HEK293 (cell line): Measurements from ENCODE around the gene FXYD5.

Source experiments
- CTCF ChIA-PET: fragments of 350-600 bp; formaldehyde crosslinking; extraction: SDS; loops from one replicate; lab custom pipeline; 2021; ENCODE audit warnings: antibody characterized with exemption; lab: Yijun Ruan, JAX
- POLR2A ChIA-PET: fragments of 300-600 bp; formaldehyde crosslinking; extraction: SDS; loops from one replicate; lab custom pipeline; 2020; ENCODE audit warnings: antibody characterized with exemption, inconsistent platforms; lab: Yijun Ruan, JAX
- H3K27ac ChIP-seq: fragments of 200-500 bp; sonication (Bioruptor generic); 2 replicates; pipeline ENCODE4 v1.5.1; 2014; ENCODE audit warnings: low read depth, low read length, control low read depth, inconsistent platforms; ENCODE audit errors: extremely low read depth
- H3K36me3 ChIP-seq, 2 experiments: fragments of 200-500 bp in 1 of 2; sonication (Bioruptor generic) in 1 of 2; 1 replicate in 1 of 2; 2 replicates in 1 of 2; pipeline ENCODE4 v1.5.1; 2014 to 2017; ENCODE audit warnings: inconsistent platforms in 2 of 2, low read length in 2 of 2; ENCODE audit not compliant: control insufficient read depth in 2 of 2, insufficient read depth in 1 of 2
- H3K4me1 ChIP-seq: fragments of 200-500 bp; sonication (Bioruptor generic); 2 replicates; pipeline ENCODE4 v1.5.1; 2014; ENCODE audit warnings: mild to moderate bottlenecking, low read length, inconsistent platforms; ENCODE audit not compliant: control insufficient read depth, insufficient read depth
- H3K4me3 ChIP-seq: 2 replicates; pipeline ENCODE4 v1.5.1; 2011; ENCODE audit warnings: low read depth, mild to moderate bottlenecking, control low read depth, low read length, moderate library complexity
- H3K9me3 ChIP-seq: fragments of 200-500 bp; sonication (Bioruptor generic); 2 replicates; pipeline ENCODE4 v1.5.1; 2014; ENCODE audit warnings: low read depth, low read length, inconsistent platforms; ENCODE audit not compliant: control insufficient read depth, insufficient read depth
- IKZF3 ChIP-seq: fragments of 450-650 bp; IDR thresholded peaks from 2 replicates; pipeline ENCODE4 v1.5.0; 2018; ENCODE audit warnings: missing biosample characterization, mild to moderate bottlenecking, missing genetic modification characterization, moderate library complexity
- SALL2 ChIP-seq: fragments of 450-650 bp; formaldehyde crosslinking; IDR thresholded peaks from 2 replicates; pipeline ENCODE4 v1.5.0; 2017; ENCODE audit warnings: missing biosample characterization, mild to moderate bottlenecking, missing genetic modification characterization, borderline replicate concordance
- SETDB1 ChIP-seq: IDR thresholded peaks from one replicate; pipeline ENCODE4 v1.6.1; 2017; ENCODE audit warnings: mild to moderate bottlenecking, low read length, moderate library complexity, mixed read lengths; ENCODE audit not compliant: insufficient read length
- ZFP69B ChIP-seq: fragments of 450-650 bp; formaldehyde crosslinking; IDR thresholded peaks from 2 replicates; pipeline ENCODE4 v1.5.1; 2016; ENCODE audit warnings: missing biosample characterization, missing genetic modification characterization
- ZNF121 ChIP-seq: fragments of 450-650 bp; formaldehyde crosslinking; IDR thresholded peaks from 2 replicates; pipeline ENCODE4 v1.5.1; 2016; ENCODE audit warnings: missing biosample characterization, missing genetic modification characterization
- ZNF146 ChIP-seq: fragments of 450-650 bp; formaldehyde crosslinking; IDR thresholded peaks from 2 replicates; pipeline ENCODE4 v1.5.1; 2016; ENCODE audit warnings: missing biosample characterization, missing genetic modification characterization
- ZNF221 ChIP-seq: fragments of 450-650 bp; formaldehyde crosslinking; IDR thresholded peaks from 2 replicates; pipeline ENCODE4 v1.5.1; 2017; ENCODE audit warnings: missing biosample characterization, missing genetic modification characterization, borderline replicate concordance
- ZNF366 ChIP-seq: fragments of 450-650 bp; formaldehyde crosslinking; conservative IDR thresholded peaks from 2 replicates; pipeline ENCODE4 v1.5.1; 2016; ENCODE audit warnings: missing biosample characterization, missing genetic modification characterization
- ZNF391 ChIP-seq: fragments of 450-650 bp; formaldehyde crosslinking; IDR thresholded peaks from 2 replicates; pipeline ENCODE4 v1.5.1; 2016; ENCODE audit warnings: low read depth, missing biosample characterization, missing genetic modification characterization, borderline replicate concordance
- ZNF514 ChIP-seq: fragments of 450-650 bp; formaldehyde crosslinking; IDR thresholded peaks from 2 replicates; pipeline ENCODE4 v1.5.1; 2016; ENCODE audit warnings: missing biosample characterization, missing genetic modification characterization
- ZNF571 ChIP-seq: fragments of 450-650 bp; formaldehyde crosslinking; IDR thresholded peaks from 2 replicates; pipeline ENCODE4 v1.5.0; 2017; ENCODE audit warnings: missing biosample characterization, missing genetic modification characterization
- ZNF776 ChIP-seq: fragments of 450-650 bp; formaldehyde crosslinking; IDR thresholded peaks from 2 replicates; pipeline ENCODE4 v1.5.0; 2017; ENCODE audit warnings: missing biosample characterization, missing genetic modification characterization, borderline replicate concordance
- TF ChIP-seq, protein P1 (sequence below): fragments of 450-650 bp; IDR thresholded peaks from 2 replicates; pipeline ENCODE4 v1.5.1; 2018; ENCODE audit warnings: missing biosample characterization, missing genetic modification characterization
- TF ChIP-seq, protein P2 (sequence below): fragments of 450-650 bp; formaldehyde crosslinking; IDR thresholded peaks from 2 replicates; pipeline ENCODE4 v1.5.1; 2016; ENCODE audit warnings: missing biosample characterization, missing genetic modification characterization
- TF ChIP-seq, protein P3 (sequence below): fragments of 450-650 bp; formaldehyde crosslinking; IDR thresholded peaks from 2 replicates; pipeline ENCODE4 v1.5.1; 2016; ENCODE audit warnings: missing biosample characterization, missing genetic modification characterization

FXYD5 gene

DNA sequence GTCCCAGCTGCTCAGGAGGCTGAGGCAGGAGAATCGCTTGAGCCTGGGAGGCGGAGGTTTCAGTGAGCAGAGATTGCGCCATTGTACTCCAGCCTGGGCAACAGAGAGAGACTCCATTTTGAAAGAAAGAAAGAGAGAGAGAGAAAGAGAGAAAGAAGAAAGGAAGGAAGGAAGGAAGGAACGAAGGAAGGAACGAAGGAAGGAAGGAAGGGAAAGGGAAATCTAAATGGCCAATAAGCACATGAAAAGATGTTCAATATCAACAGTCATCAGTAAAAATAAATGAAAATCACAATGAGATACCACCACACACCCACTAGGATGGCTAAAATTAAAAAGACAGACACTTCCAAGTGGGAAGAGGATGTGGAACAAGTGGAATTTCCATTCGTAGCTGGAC is 19.7 kb downstream of the FXYD5 start:
- Histone ChIP-seq H3K27ac (no peak overlapping the region), H3K36me3 (peaks cover 3 to 13% of the 10 kb centered on the region in 2 experiments; a peak in 2 of 3 replicates), H3K4me3 (no peak overlapping the region), H3K4me1 (no peaks in the 10 kb centered on the region), H3K9me3 (no peaks in the 10 kb centered on the region)
- POLR2A ChIA-PET, result no interaction called here
- TF ChIP-seq ZNF221 (tag by site-specific recombination), result no peak
- no peak for TF ChIP-seq IKZF3 (tag by site-specific recombination)
- no peak for TF ChIP-seq ZNF146 (tag by site-specific recombination)
- 0 out of 2 replicates have a peak, but pooled peaks have one; percentile 9 for TF ChIP-seq ZNF776 (tag by site-specific recombination)
- peak; percentile 92 for TF ChIP-seq ZNF366 (tag by site-specific recombination)
- TF ChIP-seq SALL2, result no peak
- TF ChIP-seq ZFP69B (tag by site-specific recombination), result no peak
- 0 out of 2 replicates have a peak, but pooled peaks have one; percentile 14 for TF ChIP-seq ZNF121 (tag by site-specific recombination)
- CTCF ChIA-PET, result interaction anchor here (0.5 to 2.3 kb wide), 8 partner anchors 13 to 498 kb away, joined by 3 to 7 read pairs (median 4); partner anchors contain the start of genes FXYD5 and LGI4

- Histone ChIP-seq H3K4me3 (no peak overlapping the region), H3K27ac (no peak overlapping the region), H3K4me1 (no peaks in the 10 kb centered on the region), H3K36me3 (peaks cover 0 to 3% of the 10 kb centered on the region in 2 experiments; a peak in 1 of 3 replicates), H3K9me3 (no peaks in the 10 kb centered on the region)
- TF ChIP-seq ZNF571 (tag by site-specific recombination), result no peak
- no peak for TF ChIP-seq ZNF514 (tag by site-specific recombination)
- TF ChIP-seq, protein P1, sequence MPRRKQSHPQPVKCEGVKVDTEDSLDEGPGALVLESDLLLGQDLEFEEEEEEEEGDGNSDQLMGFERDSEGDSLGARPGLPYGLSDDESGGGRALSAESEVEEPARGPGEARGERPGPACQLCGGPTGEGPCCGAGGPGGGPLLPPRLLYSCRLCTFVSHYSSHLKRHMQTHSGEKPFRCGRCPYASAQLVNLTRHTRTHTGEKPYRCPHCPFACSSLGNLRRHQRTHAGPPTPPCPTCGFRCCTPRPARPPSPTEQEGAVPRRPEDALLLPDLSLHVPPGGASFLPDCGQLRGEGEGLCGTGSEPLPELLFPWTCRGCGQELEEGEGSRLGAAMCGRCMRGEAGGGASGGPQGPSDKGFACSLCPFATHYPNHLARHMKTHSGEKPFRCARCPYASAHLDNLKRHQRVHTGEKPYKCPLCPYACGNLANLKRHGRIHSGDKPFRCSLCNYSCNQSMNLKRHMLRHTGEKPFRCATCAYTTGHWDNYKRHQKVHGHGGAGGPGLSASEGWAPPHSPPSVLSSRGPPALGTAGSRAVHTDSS (tag by site-specific recombination), result no peak
- ChIA-PET POLR2A (no interaction called here), CTCF (interaction anchor here (0.6 to 1.4 kb wide), 3 partner anchors 22 to 60 kb away, joined by 3 to 8 read pairs (median 5); partner anchors contain the start of gene FXYD5)
Measured at GRCh38 chr19:35176181-35176570, 21.6 kb downstream of the FXYD5 start.

- Histone ChIP-seq H3K36me3 (no peaks in the 10 kb centered on the region), H3K27ac (no peak overlapping the region), H3K9me3 (no peaks in the 10 kb centered on the region), H3K4me3 (no peak overlapping the region), H3K4me1 (no peaks in the 10 kb centered on the region)
- TF ChIP-seq, protein P2, sequence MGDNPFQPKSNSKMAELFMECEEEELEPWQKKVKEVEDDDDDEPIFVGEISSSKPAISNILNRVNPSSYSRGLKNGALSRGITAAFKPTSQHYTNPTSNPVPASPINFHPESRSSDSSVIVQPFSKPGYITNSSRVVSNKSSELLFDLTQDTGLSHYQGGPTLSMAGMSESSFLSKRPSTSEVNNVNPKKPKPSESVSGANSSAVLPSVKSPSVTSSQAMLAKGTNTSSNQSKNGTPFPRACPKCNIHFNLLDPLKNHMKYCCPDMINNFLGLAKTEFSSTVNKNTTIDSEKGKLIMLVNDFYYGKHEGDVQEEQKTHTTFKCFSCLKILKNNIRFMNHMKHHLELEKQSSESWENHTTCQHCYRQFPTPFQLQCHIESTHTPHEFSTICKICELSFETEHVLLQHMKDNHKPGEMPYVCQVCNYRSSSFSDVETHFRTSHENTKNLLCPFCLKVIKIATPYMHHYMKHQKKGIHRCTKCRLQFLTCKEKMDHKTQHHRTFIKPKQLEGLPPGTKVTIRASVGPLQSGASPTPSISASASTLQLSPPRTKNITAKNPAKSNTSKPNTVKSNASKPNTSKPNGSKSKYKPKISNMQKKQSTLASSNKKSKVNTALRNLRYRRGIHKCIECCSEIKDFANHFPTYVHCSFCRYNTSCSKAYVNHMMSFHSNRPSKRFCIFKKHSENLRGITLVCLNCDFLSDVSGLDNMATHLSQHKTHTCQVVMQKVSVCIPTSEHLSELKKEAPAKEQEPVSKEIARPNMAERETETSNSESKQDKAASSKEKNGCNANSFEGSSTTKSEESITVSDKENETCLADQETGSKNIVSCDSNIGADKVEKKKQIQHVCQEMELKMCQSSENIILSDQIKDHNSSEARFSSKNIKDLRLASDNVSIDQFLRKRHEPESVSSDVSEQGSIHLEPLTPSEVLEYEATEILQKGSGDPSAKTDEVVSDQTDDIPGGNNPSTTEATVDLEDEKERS (tag by site-specific recombination), result 0 out of 2 replicates have a peak, but pooled peaks have one; percentile 73
- TF ChIP-seq SETDB1 (peak; percentile 67), ZNF391 (tag by site-specific recombination) (no peak)
- TF ChIP-seq, protein P3, sequence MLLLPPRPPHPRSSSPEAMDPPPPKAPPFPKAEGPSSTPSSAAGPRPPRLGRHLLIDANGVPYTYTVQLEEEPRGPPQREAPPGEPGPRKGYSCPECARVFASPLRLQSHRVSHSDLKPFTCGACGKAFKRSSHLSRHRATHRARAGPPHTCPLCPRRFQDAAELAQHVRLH (tag by site-specific recombination), result 0 out of 2 replicates have a peak, but pooled peaks have one; percentile 44
- ChIA-PET POLR2A (no interaction called here), CTCF (interaction anchor here (0.6 to 4.2 kb wide), 5 partner anchors 11 to 133 kb away, joined by 3 to 32 read pairs (median 4); no protein-coding TSS in a partner anchor)
Measured at GRCh38 chr19:35177377-35178274, 23.1 kb downstream of the FXYD5 start.
